Measurements from ENCODE around the gene FABP6. TPM values are rescaled to one million over a fixed set of nuclear protein-coding genes. Genes with fewer than 3 reads are reported as not detected.

The FABP6 gene
- total RNA-seq, 4 donors from 2014 or later, result 2.5 TPM; not detected in 3

DNA sequence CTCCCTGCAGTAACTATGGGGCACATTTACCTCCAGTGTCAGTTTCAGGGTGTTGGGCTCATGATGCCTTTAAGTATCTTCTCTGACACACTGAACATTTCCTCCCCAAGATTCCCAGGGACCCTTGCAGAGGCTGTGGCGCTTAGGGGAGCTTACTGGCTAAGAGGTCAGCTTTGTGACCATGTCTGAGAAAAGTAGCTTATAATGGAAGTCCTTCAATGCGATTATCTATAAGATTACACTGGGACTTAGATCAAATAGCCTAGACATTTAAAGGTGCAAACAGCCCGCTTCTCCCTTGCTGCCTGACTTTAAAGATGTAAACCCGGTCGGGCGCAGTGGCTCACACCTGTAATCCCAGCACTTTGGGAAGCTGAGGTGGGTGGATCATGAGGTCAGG lies 25.4 kb downstream of the FABP6 start:
- H3K36me3 ChIP-seq, result no peaks in the 10 kb centered on the region
- 93% methylated on average over 6 of the region's 6 CpGs for WGBS
- DNase-seq (ENCODE audit: low spot score in 2 of 2), result no peak
- H3K4me1 ChIP-seq, result no peaks in the 10 kb centered on the region
- H3K27ac ChIP-seq, result no peak overlapping the region
- TF ChIP-seq EP300 (IDR thresholded peaks at IDR 0.05), result no peak
- TF ChIP-seq POLR2AphosphoS5 (IDR thresholded peaks at IDR 0.05), result no peak
- TF ChIP-seq, protein P1, sequence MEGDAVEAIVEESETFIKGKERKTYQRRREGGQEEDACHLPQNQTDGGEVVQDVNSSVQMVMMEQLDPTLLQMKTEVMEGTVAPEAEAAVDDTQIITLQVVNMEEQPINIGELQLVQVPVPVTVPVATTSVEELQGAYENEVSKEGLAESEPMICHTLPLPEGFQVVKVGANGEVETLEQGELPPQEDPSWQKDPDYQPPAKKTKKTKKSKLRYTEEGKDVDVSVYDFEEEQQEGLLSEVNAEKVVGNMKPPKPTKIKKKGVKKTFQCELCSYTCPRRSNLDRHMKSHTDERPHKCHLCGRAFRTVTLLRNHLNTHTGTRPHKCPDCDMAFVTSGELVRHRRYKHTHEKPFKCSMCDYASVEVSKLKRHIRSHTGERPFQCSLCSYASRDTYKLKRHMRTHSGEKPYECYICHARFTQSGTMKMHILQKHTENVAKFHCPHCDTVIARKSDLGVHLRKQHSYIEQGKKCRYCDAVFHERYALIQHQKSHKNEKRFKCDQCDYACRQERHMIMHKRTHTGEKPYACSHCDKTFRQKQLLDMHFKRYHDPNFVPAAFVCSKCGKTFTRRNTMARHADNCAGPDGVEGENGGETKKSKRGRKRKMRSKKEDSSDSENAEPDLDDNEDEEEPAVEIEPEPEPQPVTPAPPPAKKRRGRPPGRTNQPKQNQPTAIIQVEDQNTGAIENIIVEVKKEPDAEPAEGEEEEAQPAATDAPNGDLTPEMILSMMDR (IDR thresholded peaks at IDR 0.05), result no peak
- no peak for TF ChIP-seq POLR2A (IDR thresholded peaks at IDR 0.05)
- H3K9me3 ChIP-seq, result no peaks in the 10 kb centered on the region
- no peaks in the 10 kb centered on the region for H3K27me3 ChIP-seq
- no peak overlapping the region for H3K4me3 ChIP-seq

DNA sequence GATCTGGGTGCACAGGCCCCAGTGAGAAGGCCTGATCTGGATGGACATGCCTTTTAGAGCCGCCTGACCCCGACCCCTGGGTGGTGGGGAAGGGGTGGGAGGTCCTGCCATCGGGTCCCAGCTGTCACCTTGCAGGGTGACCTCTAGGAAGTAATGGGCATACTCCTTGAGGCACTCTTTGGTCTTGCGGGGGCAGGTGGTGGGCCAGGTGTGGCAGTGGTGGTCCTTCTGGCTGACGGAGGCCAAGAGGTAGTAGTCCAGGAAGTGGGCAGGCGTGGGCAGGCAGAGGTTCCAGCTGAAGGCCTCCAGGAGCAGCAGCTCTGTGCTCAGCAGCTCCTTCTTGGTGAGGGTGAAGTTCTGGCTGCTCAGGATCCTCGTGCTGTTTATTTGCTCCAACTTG lies 30.0 kb downstream of the FABP6 start:
- no peaks in the 10 kb centered on the region for H3K4me1 ChIP-seq
- WGBS, result 87% methylated on average over 6 of the region's 7 CpGs
- no peak overlapping the region for H3K4me3 ChIP-seq
- no peak for DNase-seq (ENCODE audit: low spot score in 2 of 2)
- no peak for TF ChIP-seq POLR2A (IDR thresholded peaks at IDR 0.05)
- TF ChIP-seq EP300 (IDR thresholded peaks at IDR 0.05), result no peak
- TF ChIP-seq, protein P1 (IDR thresholded peaks at IDR 0.05), result no peak
- no peak for TF ChIP-seq POLR2AphosphoS5 (IDR thresholded peaks at IDR 0.05)
- no peak overlapping the region for H3K27ac ChIP-seq
- no peaks in the 10 kb centered on the region for H3K9me3 ChIP-seq
- H3K36me3 ChIP-seq, result no peaks in the 10 kb centered on the region
- no peaks in the 10 kb centered on the region for H3K27me3 ChIP-seq

DNA sequence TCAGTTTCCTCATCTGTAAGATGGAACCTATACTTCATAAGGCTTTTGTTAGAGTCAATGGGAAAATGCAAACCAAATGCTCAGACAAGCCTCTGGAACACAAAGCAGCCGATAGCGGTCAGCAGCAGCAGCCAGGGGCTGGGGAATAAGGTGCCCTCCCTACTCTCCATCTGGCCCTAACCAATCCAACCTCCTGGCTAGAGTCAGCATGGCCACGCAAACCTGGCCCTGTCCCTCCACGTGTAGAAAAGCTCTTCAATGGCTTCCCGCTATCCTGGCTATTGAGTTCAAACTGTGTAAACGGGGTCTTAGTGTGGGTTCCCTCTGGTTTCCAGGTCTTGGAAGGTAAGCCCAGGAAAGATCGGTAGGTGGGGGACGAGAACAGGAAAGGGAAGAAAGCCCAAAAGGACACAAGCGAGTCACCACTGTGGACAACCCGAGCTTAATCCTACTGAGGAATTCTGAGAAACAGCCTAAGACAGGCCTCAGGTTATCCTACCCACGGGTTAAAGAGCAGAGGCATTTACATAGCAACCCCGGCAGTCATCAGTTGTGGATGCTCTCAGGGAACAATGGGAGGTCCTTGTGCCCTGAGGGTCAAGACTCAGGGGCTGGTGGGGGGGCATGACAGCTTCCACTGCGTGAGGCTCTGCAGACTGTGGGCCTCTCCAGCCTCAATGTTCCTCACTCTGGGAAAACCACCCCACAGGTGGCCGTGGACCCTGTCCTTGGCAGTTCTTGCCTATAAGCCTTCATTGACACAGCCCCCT lies 30.9 kb downstream of the FABP6 start:
- H3K4me1 ChIP-seq, result no peaks in the 10 kb centered on the region
- no peaks in the 10 kb centered on the region for H3K9me3 ChIP-seq
- 94% methylated on average over 14 of the region's 14 CpGs for WGBS
- TF ChIP-seq POLR2AphosphoS5 (IDR thresholded peaks at IDR 0.05) (no peak), EP300 (IDR thresholded peaks at IDR 0.05) (no peak), POLR2A (IDR thresholded peaks at IDR 0.05) (no peak)
- TF ChIP-seq, protein P1 (IDR thresholded peaks at IDR 0.05), result no peak
- H3K27ac ChIP-seq, result no peak overlapping the region
- H3K27me3 ChIP-seq, result no peaks in the 10 kb centered on the region
- no peak overlapping the region for H3K4me3 ChIP-seq
- no peak for DNase-seq (ENCODE audit: low spot score in 2 of 2)
- no peaks in the 10 kb centered on the region for H3K36me3 ChIP-seq

DNA sequence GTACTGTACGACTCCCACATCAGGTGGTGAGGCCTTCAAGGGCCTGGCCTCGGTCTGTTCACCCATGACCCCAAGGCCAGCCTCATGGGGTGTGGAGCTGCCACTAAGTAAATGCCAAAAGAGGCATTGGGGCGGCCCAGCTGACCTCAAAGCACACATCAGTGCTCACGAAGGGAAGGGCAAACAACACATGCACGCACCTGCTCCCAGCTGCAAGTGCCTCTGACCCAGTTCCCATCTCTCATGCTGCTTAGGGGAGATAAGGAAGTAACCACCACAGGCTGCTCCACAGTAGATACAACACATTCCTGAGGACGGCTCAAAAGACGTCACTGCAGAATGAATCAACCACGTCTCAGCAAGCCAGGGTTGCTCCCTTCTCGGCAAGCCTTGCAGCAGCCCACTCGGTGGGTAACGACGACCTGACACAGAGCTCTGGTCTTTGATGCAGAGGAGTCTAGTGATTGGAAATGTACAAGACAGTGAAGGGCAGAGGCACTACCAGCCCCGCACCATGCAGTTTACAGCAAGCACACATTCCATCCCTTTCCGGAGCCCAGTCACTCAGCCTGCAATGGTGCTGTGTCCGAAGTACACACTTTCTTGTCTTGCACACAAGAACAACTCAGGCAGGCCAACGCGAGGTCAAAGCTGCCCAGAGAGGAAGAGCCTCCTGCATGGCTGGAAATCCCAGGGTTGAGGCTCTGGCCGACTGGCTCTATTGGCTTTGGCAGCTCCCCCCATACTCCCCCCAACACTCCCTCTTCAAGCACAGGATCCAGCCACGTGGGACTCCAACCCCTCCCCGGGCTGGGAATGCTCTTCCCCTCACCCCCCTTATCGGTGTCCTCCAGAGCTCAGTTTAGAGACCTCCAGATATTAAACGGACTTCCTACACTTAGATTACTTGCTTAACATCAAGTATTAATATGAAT lies 31.8 kb downstream of the FABP6 start:
- H3K27ac ChIP-seq, result no peak overlapping the region
- H3K9me3 ChIP-seq, result no peaks in the 10 kb centered on the region
- no peak for TF ChIP-seq POLR2A (IDR thresholded peaks at IDR 0.05)
- no peaks in the 10 kb centered on the region for H3K36me3 ChIP-seq
- H3K27me3 ChIP-seq, result no peaks in the 10 kb centered on the region
- 73% methylated on average over 11 of the region's 22 CpGs for WGBS
- no peak for DNase-seq (ENCODE audit: low spot score in 2 of 2)
- no peak overlapping the region for H3K4me3 ChIP-seq
- no peaks in the 10 kb centered on the region for H3K4me1 ChIP-seq

DNA sequence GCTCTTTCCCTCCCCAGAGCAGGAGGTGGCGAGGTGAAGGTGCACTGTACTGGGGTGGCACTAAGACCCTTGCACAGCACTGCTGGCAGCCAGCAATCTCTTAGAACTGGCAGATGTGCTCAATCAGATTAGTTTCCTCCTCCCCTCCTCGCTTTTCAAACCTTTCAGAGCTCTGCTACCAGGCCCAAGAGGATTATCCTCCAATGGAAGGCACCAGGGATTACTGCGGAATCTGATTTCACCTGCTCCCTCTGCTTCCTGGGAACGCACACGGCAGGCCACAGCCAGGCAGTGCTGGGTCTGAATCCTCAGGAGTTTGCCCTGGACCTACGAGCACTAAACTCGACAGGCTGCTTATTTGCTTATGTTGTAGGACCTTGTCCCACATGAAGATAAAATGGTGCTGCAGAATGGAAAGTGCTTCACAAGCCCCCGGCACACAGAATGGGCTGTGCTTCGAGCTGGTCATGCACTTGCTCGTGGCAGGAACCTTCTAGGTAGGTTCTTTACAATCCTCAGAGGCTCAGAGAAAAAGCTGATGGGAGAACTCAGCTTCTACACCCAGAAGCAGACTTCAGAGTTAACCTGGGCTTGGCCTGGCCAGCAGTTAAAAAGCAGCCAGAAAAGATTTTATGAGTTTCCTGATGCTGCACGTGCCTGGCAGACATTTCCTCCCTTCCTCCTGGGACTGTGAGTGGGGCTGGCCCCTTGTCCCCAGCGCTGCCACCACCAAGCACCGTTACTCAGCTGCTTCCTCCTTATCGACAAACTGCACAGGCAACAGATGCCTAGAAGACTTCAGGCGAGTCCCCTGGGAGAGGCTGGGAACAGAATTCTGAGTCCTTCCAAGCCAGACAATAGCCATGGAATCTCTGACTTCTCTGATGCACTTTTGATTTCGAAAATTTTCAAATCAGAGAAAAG lies 33.1 kb downstream of the FABP6 start:
- WGBS, result 66% methylated on average over 16 of the region's 16 CpGs
- H3K27ac ChIP-seq, result no peak overlapping the region
- DNase-seq (ENCODE audit: low spot score in 2 of 2), result no peak
- TF ChIP-seq POLR2A (IDR thresholded peaks at IDR 0.05) (no peak), EP300 (IDR thresholded peaks at IDR 0.05) (no peak), POLR2AphosphoS5 (IDR thresholded peaks at IDR 0.05) (no peak)
- no peak overlapping the region for H3K4me3 ChIP-seq
- no peaks in the 10 kb centered on the region for H3K4me1 ChIP-seq
- H3K9me3 ChIP-seq, result no peaks in the 10 kb centered on the region
- H3K27me3 ChIP-seq, result no peaks in the 10 kb centered on the region
- H3K36me3 ChIP-seq, result no peaks in the 10 kb centered on the region

Data from suprapubic skin (tissue), 4 donors.